ENCODE results near the gene FAM163B.

DNA sequence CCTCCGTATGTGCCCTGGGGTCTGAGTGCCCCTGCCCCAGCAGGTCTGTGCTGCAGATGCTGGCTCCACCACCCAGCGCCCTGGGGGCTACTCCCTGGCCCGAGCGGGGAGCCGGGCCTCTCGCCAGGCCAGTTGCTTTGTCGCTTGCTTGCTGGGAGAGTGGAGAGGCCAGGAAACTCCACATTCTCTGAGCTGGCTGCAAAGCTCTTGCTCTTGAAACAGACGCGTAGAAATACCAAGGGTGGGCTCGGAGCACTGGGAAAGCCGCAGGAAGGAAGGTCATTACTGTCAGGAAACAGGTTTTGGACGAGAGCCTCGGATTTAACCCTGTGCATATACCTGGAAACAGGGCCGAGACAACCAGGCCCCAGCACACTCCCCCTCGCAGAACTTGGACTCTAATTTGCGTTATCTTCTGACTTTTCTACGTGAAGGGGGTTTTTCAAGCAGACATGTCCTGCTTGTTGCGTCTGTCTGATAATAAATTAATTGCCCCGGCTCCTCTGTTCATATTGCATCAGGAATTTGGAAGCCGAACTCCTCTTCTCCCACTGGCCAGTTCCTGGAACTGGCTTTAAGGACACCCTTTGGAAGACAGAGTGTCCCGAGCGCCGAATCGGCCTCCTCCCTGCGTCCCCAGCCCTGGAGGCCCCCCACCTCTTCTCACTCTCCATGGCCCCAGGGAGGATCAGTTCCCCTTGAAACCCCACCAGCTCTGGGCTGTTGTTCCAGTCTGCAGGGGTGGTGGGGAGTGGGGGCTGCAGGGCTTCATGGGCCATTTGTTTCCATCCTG, 63.5 kb downstream of the FAM163B start:
- no peak for TF ChIP-seq AFF4 (CRISPR knock-in tag; IDR thresholded peaks at IDR 0.05; ENCODE audit: borderline replicate concordance)
- TF ChIP-seq IRF1 (CRISPR knock-in tag; IDR thresholded peaks at IDR 0.05): no peak
- no peak for TF ChIP-seq CTCF (IDR thresholded peaks at IDR 0.05)
- TF ChIP-seq, protein P1, sequence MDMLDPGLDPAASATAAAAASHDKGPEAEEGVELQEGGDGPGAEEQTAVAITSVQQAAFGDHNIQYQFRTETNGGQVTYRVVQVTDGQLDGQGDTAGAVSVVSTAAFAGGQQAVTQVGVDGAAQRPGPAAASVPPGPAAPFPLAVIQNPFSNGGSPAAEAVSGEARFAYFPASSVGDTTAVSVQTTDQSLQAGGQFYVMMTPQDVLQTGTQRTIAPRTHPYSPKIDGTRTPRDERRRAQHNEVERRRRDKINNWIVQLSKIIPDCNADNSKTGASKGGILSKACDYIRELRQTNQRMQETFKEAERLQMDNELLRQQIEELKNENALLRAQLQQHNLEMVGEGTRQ (CRISPR knock-in tag; IDR thresholded peaks at IDR 0.05): no peak
- no peak for TF ChIP-seq NR2C2 (CRISPR knock-in tag; IDR thresholded peaks at IDR 0.05)
- no peak for TF ChIP-seq SMAD4 (CRISPR knock-in tag; IDR thresholded peaks at IDR 0.05)
- no peak for TF ChIP-seq ZNF138 (CRISPR knock-in tag; conservative IDR thresholded peaks at IDR 0.05)
- TF ChIP-seq SMAD3 (CRISPR knock-in tag; IDR thresholded peaks at IDR 0.05; ENCODE audit: borderline replicate concordance): no peak

All from WTC11 (cell line).